Muscle of leg (tissue), 11 donors: ENCODE measurements around the gene RGPD8. TPM values are rescaled to one million over a fixed set of nuclear protein-coding genes. Genes with fewer than 3 reads are reported as not detected.
"Not testable (repeated sequence)": the region's sequence is repeated elsewhere in the genome, so short reads cannot be mapped to it uniquely, and the experiment has no call there.

Experiments
- DNase-seq: peaks from one replicate; pipeline ENCODE4 v3.0.0; 2013
- H3K27ac ChIP-seq: one replicate; pipeline ENCODE4 v1.5.1; 2013; ENCODE audit warnings: mild to moderate bottlenecking, low read length, control low read depth
- H3K27me3 ChIP-seq: one replicate; pipeline ENCODE4 v1.6.1; 2013; ENCODE audit warnings: low read length; ENCODE audit not compliant: control insufficient read depth, insufficient read depth
- H3K36me3 ChIP-seq: one replicate; pipeline ENCODE4 v1.6.1; 2013; ENCODE audit warnings: low read length; ENCODE audit not compliant: control insufficient read depth, insufficient read depth
- H3K4me1 ChIP-seq: one replicate; pipeline ENCODE4 v1.6.1; 2013; ENCODE audit warnings: low read length; ENCODE audit not compliant: control insufficient read depth, insufficient read depth
- H3K4me3 ChIP-seq: one replicate; pipeline ENCODE4 v1.5.1; 2013; ENCODE audit warnings: low read length, control low read depth
- H3K9me3 ChIP-seq: replicated peaks from 2 replicates; pipeline ENCODE4 v1.6.1; 2013; ENCODE audit warnings: low read depth, low read length; ENCODE audit not compliant: control insufficient read depth
- WGBS: methylation state at CpG from one replicate; pipeline ENCODE4 v1.1.5; 2013; ENCODE audit warnings: missing lambda C conversion rate; ENCODE audit not compliant: insufficient coverage; 5-methylcytosine and 5-hydroxymethylcytosine counted together
- polyA plus RNA-seq, 8 donors: library from polyadenylated mRNA; unstranded; fragments of 120-200 nt; gene quantifications; one replicate each; pipeline versions ENCODE4 v1.2.1 to v1.2.3, GENCODE V29; 2013; ENCODE audit warnings: inconsistent platforms in 1 of 8, low replicate concordance in 1 of 8; ENCODE audit not compliant: insufficient read length in 8 of 8, insufficient read depth in 1 of 8
- total RNA-seq: library from RNA; stranded (reverse); fragments of 120-200 nt; gene quantifications from one replicate; pipeline ENCODE4 v1.2.4, GENCODE V29; 2013

The RGPD8 gene
- total and polyA plus RNA-seq, 9 donors, result 0.72 to 10.2 (median 1.8) TPM

GRCh38 chr2:112435716-112436431 is 2.4 kb upstream of the RGPD8 start:
- 83% methylated on average over 8 of the region's 18 CpGs for WGBS
- H3K27ac ChIP-seq, H3K4me1 ChIP-seq, H3K9me3 ChIP-seq, DNase-seq, H3K4me3 ChIP-seq, H3K27me3 ChIP-seq, H3K36me3 ChIP-seq: not testable (repeated sequence)

- not testable (repeated sequence) for H3K36me3 ChIP-seq, DNase-seq, H3K27me3 ChIP-seq, H3K4me1 ChIP-seq, H3K9me3 ChIP-seq, H3K27ac ChIP-seq, H3K4me3 ChIP-seq
- 57% methylated on average over 24 of the region's 33 CpGs for WGBS
These were observed 1.7 kb upstream of the RGPD8 start for GRCh38 chr2:112434890-112435715.

GRCh38 chr2:112433932-112434730 is 686 bp upstream of the RGPD8 start:
- no peak for DNase-seq
- WGBS, result 77% methylated on average over 14 of the region's 31 CpGs
- Histone ChIP-seq H3K4me3 (no peak overlapping the region), H3K36me3 (no peaks in the 10 kb centered on the region), H3K9me3 (no peaks in the 10 kb centered on the region), H3K27ac (no peak overlapping the region), H3K4me1 (no peaks in the 10 kb centered on the region), H3K27me3 (no peaks in the 10 kb centered on the region)

GRCh38 chr2:112432735-112433479 is 538 bp downstream of the RGPD8 start:
- not testable (repeated sequence) for H3K36me3 ChIP-seq, H3K27ac ChIP-seq, H3K4me1 ChIP-seq, H3K27me3 ChIP-seq, H3K9me3 ChIP-seq
- WGBS, result 0% methylated on average over 55 of the region's 98 CpGs
- peak overlapping the region; percentile 29 for H3K4me3 ChIP-seq
- DNase-seq, result peak; percentile 29

- not testable (repeated sequence) for H3K27ac ChIP-seq, H3K27me3 ChIP-seq, DNase-seq, H3K4me1 ChIP-seq, H3K9me3 ChIP-seq, H3K36me3 ChIP-seq
- 10% methylated on average over 14 of the region's 22 CpGs for whole genome bisulfite sequencing
- H3K4me3 ChIP-seq, result peak overlapping the region; percentile 25
These were observed 1.1 kb downstream of the RGPD8 start for GRCh38 chr2:112432390-112432734.

- not testable (repeated sequence) for H3K9me3 ChIP-seq, H3K36me3 ChIP-seq, H3K4me3 ChIP-seq, H3K27me3 ChIP-seq, H3K27ac ChIP-seq, H3K4me1 ChIP-seq
- WGBS, result 80% methylated on average over 1 of the region's 21 CpGs
- peak; percentile 39 for DNase-seq
These were observed 1.7 kb downstream of the RGPD8 start for GRCh38 chr2:112431587-112432295.

- H3K27me3 ChIP-seq, H3K27ac ChIP-seq, H3K36me3 ChIP-seq, H3K9me3 ChIP-seq, DNase-seq, H3K4me1 ChIP-seq, H3K4me3 ChIP-seq: not testable (repeated sequence)
- WGBS, result no CpG with 5 or more reads among the region's 3 CpGs
These were observed 8.9 kb downstream of the RGPD8 start for GRCh38 chr2:112424553-112424952.

GRCh38 chr2:112416860-112417259 is 16.6 kb downstream of the RGPD8 start:
- DNase-seq, H3K9me3 ChIP-seq, H3K36me3 ChIP-seq, H3K4me1 ChIP-seq, H3K27ac ChIP-seq, H3K4me3 ChIP-seq, H3K27me3 ChIP-seq: not testable (repeated sequence)
- WGBS, result no CpG with 5 or more reads among the region's 3 CpGs

- not testable (repeated sequence) for H3K27ac ChIP-seq, DNase-seq, H3K27me3 ChIP-seq, H3K36me3 ChIP-seq, H3K4me3 ChIP-seq, H3K4me1 ChIP-seq, H3K9me3 ChIP-seq
- WGBS, result 87% methylated on average over 5 of the region's 7 CpGs
These were observed 73.4 kb downstream of the RGPD8 start for GRCh38 chr2:112360055-112360454.
